ENCODE data around the gene PHF23. TPM values are rescaled to one million over a fixed set of nuclear protein-coding genes. Genes with fewer than 3 reads are reported as not detected.

Gene PHF23
- total RNA-seq, 4 donors from 2014 or later, result 19.8 to 39.5 (median 35.8) TPM

- Histone ChIP-seq H3K27ac (peak overlapping the region in 2 of 3 donors; percentile 38 to 83), H3K36me3 (no peaks in the 10 kb centered on the region), H3K4me3 (replicated peaks in 1 of 3) (peak overlapping the region in 1 of 3 donors; percentile 41), H3K9me3 (no peaks in the 10 kb centered on the region), H3K27me3 (no peaks in the 10 kb centered on the region), H3K4me1 (peaks cover 28 to 63% of the 10 kb centered on the region in 2 donors)
- no peak for TF ChIP-seq CTCF (IDR thresholded peaks at IDR 0.05)
- no peak for TF ChIP-seq POLR2A (IDR thresholded peaks at IDR 0.05)
- intact Hi-C loops (cut with DNase I), result no loop called here
- 34% methylated on average over 10 of the region's 10 CpGs for WGBS, 2 donors
- DNase-seq, result no peak
These were observed 23.5 kb downstream of the PHF23 start for GRCh38 chr17:7215652-7216180.

- TF ChIP-seq POLR2A (IDR thresholded peaks at IDR 0.05) (no peak), CTCF (IDR thresholded peaks at IDR 0.05) (no peak)
- Histone ChIP-seq H3K4me1 (peaks cover 25 to 59% of the 10 kb centered on the region in 2 donors), H3K36me3 (no peaks in the 10 kb centered on the region), H3K27ac (peak overlapping the region in 1 of 3 donors; percentile 38), H3K9me3 (no peaks in the 10 kb centered on the region), H3K4me3 (replicated peaks in 1 of 3) (peak overlapping the region in 1 of 3 donors; percentile 35), H3K27me3 (no peaks in the 10 kb centered on the region)
- DNase-seq, result no peak
- 31 to 42% methylated on average over 8 of the region's 9 CpGs for WGBS, 2 donors
- intact Hi-C loops (cut with DNase I), result no loop called here
These were observed 24.1 kb downstream of the PHF23 start for GRCh38 chr17:7215136-7215638.

GRCh38 chr17:7214300-7215135 is 24.7 kb downstream of the PHF23 start:
- intact Hi-C loops (cut with DNase I), result no loop called here
- WGBS, 2 donors, result 1% methylated on average over 40 to 43 of the region's 45 CpGs
- Histone ChIP-seq H3K4me3 (replicated peaks in 1 of 3) (peak overlapping the region in 2 of 3 donors; percentile 19 to 35), H3K36me3 (no peaks in the 10 kb centered on the region), H3K9me3 (no peaks in the 10 kb centered on the region), H3K27me3 (no peaks in the 10 kb centered on the region), H3K27ac (peak overlapping the region in 2 of 3 donors; percentile 31 to 68), H3K4me1 (peaks cover 25 to 59% of the 10 kb centered on the region in 2 donors)
- DNase-seq, result peak; percentile 96 to 98
- TF ChIP-seq CTCF (IDR thresholded peaks at IDR 0.05) (peak in 5 of 6 experiments; percentile 13 to 47 (median 37)), POLR2A (IDR thresholded peaks at IDR 0.05) (no peak)

- Histone ChIP-seq H3K4me1 (peaks cover 25 to 53% of the 10 kb centered on the region in 2 donors), H3K36me3 (no peaks in the 10 kb centered on the region), H3K27me3 (no peaks in the 10 kb centered on the region), H3K27ac (peak overlapping the region in 1 of 3 donors; percentile 68), H3K4me3 (replicated peaks in 1 of 3) (peak overlapping the region in 1 of 3 donors; percentile 35), H3K9me3 (no peaks in the 10 kb centered on the region)
- 3 to 6% methylated on average over 15 of the region's 15 CpGs for WGBS, 2 donors
- intact Hi-C loops (cut with DNase I), result no loop called here
- DNase-seq, result peak; percentile 50 to 69
- TF ChIP-seq POLR2A (IDR thresholded peaks at IDR 0.05), result no peak
- peak in 3 of 6 experiments; percentile 35 to 37 (median 37) for TF ChIP-seq CTCF (IDR thresholded peaks at IDR 0.05)
These were observed 25.4 kb downstream of the PHF23 start for GRCh38 chr17:7213895-7214299.

All from thyroid gland (tissue), 4 donors.